ENCODE data around the gene EDNRA.
A peak's percentile ranks its signal among the peaks of the same experiment; 100 is the strongest.

Gene EDNRA

GRCh38 chr4:147587041-147587440, 106.1 kb downstream of the EDNRA start:
- no peak for DNase-seq (ENCODE audit: extremely low read depth, insufficient read length)
- no peaks in the 10 kb centered on the region for H3K36me3 ChIP-seq (ENCODE audit: control insufficient read depth, insufficient read depth, low read length)
- H3K27me3 ChIP-seq (replicated peaks; ENCODE audit: control insufficient read depth, insufficient read depth, low read length): no peaks in the 10 kb centered on the region
- H3K4me3 ChIP-seq (replicated peaks; ENCODE audit: low read depth, low read length): no peak overlapping the region
- no peak for TF ChIP-seq CTCF (IDR thresholded peaks at IDR 0.05; ENCODE audit: insufficient read depth, low read length, poor library complexity, severe bottlenecking)

- Histone ChIP-seq H3K27me3 (replicated peaks; ENCODE audit: control insufficient read depth, insufficient read depth, low read length) (no peaks in the 10 kb centered on the region), H3K4me3 (replicated peaks; ENCODE audit: low read depth, low read length) (no peak overlapping the region), H3K36me3 (ENCODE audit: control insufficient read depth, insufficient read depth, low read length) (no peaks in the 10 kb centered on the region)
- no peak for TF ChIP-seq CTCF (IDR thresholded peaks at IDR 0.05; ENCODE audit: insufficient read depth, low read length, poor library complexity, severe bottlenecking)
- DNase-seq (ENCODE audit: extremely low read depth, insufficient read length): no peak
Observed at GRCh38 chr4:147589586-147589985, 108.7 kb downstream of the EDNRA start.

GRCh38 chr4:147590249-147590920, 109.5 kb downstream of the EDNRA start:
- Histone ChIP-seq H3K4me3 (replicated peaks; ENCODE audit: low read depth, low read length) (no peak overlapping the region), H3K36me3 (ENCODE audit: control insufficient read depth, insufficient read depth, low read length) (no peaks in the 10 kb centered on the region), H3K27me3 (replicated peaks; ENCODE audit: control insufficient read depth, insufficient read depth, low read length) (no peaks in the 10 kb centered on the region)
- no peak for DNase-seq (ENCODE audit: extremely low read depth, insufficient read length)
- TF ChIP-seq CTCF (IDR thresholded peaks at IDR 0.05; ENCODE audit: insufficient read depth, low read length, poor library complexity, severe bottlenecking): peak; percentile 76

- TF ChIP-seq CTCF (IDR thresholded peaks at IDR 0.05; ENCODE audit: insufficient read depth, low read length, poor library complexity, severe bottlenecking): no peak
- Histone ChIP-seq H3K4me3 (replicated peaks; ENCODE audit: low read depth, low read length) (no peak overlapping the region), H3K27me3 (replicated peaks; ENCODE audit: control insufficient read depth, insufficient read depth, low read length) (no peaks in the 10 kb centered on the region), H3K36me3 (ENCODE audit: control insufficient read depth, insufficient read depth, low read length) (no peaks in the 10 kb centered on the region)
- DNase-seq (ENCODE audit: extremely low read depth, insufficient read length): no peak
Observed at GRCh38 chr4:147591106-147591505, 110.2 kb downstream of the EDNRA start.

GRCh38 chr4:147594107-147594506, 113.2 kb downstream of the EDNRA start:
- no peak for TF ChIP-seq CTCF (IDR thresholded peaks at IDR 0.05; ENCODE audit: insufficient read depth, low read length, poor library complexity, severe bottlenecking)
- H3K36me3 ChIP-seq (ENCODE audit: control insufficient read depth, insufficient read depth, low read length): no peaks in the 10 kb centered on the region
- H3K4me3 ChIP-seq (replicated peaks; ENCODE audit: low read depth, low read length): no peak overlapping the region
- no peaks in the 10 kb centered on the region for H3K27me3 ChIP-seq (replicated peaks; ENCODE audit: control insufficient read depth, insufficient read depth, low read length)
- no peak for DNase-seq (ENCODE audit: extremely low read depth, insufficient read length)

Measured in GM06990 (cell line).